ENCODE results near the gene PEAK1. TPM values are rescaled to one million over a fixed set of nuclear protein-coding genes. Genes with fewer than 3 reads are reported as not detected.

Gene PEAK1
- total RNA-seq, 1 donor from 2014 or later: 99.7 TPM

GRCh38 chr15:77402740-77403379, 17.0 kb downstream of the PEAK1 start:
- DNase-seq: no peak

DNA sequence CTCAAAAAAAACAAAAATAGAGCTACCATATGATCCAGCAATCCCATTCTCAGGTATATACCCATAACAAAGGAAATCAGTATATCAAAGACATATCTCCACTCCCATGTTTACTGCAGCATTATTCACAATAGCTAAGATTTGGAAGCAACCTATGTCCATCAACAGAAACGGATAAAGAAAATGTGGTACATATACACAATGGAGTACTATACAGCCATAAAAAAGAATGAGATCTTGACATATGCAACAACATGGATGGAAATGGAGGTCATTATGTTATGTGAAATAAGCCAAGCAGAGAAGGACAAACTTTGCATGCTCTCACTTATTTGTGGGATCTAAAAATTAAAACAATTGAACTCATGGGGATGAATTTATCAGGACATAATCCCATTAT, 19.6 kb downstream of the PEAK1 start:
- no peak for DNase-seq

DNA sequence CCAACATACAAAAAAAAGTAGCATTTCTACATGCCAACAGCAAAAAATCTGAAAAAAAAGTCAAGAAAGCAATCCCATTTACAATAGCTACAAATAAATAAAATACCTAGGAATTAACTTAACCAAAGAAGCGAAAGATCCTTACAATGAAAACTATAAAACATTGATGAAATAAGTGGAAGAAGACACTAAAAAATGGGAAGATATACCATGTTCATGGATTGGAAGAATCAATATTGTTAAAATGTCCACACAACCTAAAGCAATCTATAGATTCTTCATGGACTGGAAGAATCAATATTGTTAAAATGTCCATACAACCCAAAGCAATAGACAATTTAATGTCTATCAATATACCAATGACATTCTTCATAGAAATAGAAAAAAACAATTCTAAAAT, 21.0 kb downstream of the PEAK1 start:
- DNase-seq: no peak

DNA sequence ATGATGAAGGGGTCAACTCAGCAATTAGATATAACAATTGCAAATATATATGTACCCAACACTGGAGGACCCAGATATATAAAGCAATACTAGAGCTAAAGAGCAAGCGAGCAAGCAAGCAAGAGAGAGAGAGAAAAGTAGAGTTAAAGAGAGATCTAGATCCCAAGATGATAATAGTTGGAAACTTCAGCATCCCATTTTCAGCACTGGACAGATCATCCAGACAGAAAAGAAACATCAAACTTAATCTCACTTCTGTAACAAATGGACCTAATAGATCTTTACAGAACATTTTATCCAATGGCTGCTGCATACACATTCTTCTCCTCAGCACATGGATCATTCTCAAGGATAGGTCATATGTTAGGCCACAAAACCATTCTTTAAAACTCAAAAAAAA, 23.2 kb downstream of the PEAK1 start:
- DNase-seq: no peak

DNA sequence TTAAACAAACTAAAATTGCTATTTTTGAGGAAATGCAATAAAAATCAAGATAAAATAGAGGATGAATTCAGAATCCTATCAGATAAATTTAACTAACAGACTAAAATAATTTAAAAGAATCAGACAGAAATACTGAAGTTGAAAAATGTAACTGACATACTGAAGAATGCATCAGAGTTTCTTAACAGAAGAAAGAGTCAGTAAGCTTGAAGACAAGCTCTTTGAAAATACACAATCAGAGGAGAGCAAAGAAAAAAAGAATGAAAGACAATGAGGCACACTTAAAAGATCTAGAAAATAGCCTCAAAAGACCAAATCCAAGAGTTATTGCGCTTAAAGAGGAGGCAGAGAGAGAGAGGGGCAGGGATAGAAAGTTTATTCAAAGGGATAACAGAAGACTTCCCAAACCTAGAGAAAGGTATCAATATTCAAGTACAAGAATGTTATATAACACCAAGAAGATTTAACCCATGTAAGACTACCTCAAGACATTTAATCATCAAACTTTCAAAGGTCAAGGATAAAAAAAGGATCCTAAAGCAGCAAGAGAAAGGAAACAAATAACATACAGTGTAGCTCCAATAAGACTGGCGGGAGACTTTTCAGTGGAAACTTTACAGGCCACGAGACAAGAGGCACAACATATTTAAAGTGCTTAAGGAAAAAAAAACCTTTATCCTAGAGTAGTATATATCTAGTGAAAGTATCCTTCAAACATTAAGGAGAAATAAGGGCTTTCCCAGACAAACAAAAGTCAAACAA, 24.7 kb downstream of the PEAK1 start:
- no peak for DNase-seq

DNA sequence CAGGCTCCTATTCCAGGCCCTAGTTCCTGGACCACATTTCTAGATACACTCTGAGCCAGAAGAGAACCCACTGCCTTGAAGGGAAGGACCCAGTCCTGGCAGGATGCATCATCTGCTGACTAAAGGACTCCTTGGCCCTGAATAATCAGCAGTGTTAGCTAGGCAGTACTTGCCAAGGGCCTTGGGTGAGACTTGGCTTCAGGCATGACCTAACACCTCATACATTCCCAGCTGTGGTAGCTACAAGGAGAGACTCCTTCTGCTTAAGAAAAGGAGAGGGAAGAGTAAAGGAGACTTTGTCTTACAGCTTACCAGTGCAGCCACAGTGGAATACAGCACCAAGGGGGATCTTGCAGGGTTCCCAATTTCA, 26.4 kb downstream of the PEAK1 start:
- no peak for DNase-seq

- DNase-seq: no peak
Observed at GRCh38 chr15:77392762-77393470, 27.0 kb downstream of the PEAK1 start.

GRCh38 chr15:77391372-77391951, 28.4 kb downstream of the PEAK1 start:
- no peak for DNase-seq

GRCh38 chr15:77387365-77388105, 32.4 kb downstream of the PEAK1 start:
- DNase-seq: no peak

DNA sequence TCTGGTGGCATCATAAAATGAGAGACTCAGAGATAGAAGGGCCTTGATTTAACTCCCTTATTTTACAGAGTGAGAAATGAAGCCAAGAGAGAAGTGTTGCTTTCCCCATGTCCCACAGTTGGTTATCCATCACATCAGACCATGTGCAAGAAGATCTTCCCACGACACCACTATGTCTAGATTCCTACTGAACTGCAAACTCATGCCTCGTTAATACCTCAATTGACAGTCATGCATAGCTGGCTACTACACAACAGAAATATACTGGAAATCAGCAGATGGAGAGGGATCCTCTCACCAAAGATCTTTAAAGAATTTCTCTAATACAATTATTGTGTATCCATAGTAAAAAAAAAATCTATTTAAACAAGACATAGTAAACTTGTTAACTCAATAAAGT, 33.3 kb downstream of the PEAK1 start:
- DNase-seq: no peak

GRCh38 chr15:77384589-77385359, 35.1 kb downstream of the PEAK1 start:
- DNase-seq: no peak

GRCh38 chr15:77384086-77384485, 35.8 kb downstream of the PEAK1 start:
- no peak for DNase-seq

DNA sequence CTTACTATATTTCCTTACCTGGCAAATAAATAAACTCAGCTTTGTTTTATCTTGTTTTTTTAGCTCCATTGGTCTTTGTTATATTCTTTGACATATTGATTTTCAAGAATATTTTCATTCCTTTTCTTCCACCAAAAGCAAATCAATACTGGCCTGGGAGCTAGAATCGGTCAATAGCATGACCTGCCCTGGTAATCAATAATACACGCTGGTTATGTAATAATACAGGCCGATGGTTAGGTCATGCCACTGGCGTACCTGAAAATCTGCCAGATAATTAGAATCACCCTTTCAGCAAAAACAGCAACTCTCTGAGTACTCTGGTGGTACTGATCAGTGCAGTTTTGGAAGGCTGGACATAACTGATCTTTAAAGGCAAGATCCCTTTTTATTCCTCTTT, 39.9 kb downstream of the PEAK1 start:
- DNase-seq: no peak

- no peak for DNase-seq
Observed at GRCh38 chr15:77376770-77377169, 43.1 kb downstream of the PEAK1 start.

- no peak for DNase-seq
Observed at GRCh38 chr15:77375133-77375532, 44.8 kb downstream of the PEAK1 start.

DNA sequence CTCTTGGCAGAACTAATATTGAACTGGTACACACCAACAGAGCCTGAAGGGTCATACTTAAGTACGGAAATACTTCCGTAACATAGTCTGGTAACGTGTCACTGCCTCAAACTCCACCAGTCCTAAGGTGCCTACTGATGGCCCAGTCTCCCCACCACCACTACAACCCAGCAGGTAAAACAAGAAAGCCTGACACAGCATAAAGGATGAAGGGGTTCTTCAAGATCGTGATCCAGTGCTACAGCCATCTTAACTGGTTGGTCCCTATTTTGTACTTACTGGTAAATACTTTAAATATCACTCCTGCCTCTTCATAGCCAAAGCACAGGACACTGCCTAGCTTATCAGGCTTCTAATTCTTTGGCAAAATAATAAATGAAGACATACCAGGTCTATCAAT, 46.5 kb downstream of the PEAK1 start:
- no peak for DNase-seq

DNA sequence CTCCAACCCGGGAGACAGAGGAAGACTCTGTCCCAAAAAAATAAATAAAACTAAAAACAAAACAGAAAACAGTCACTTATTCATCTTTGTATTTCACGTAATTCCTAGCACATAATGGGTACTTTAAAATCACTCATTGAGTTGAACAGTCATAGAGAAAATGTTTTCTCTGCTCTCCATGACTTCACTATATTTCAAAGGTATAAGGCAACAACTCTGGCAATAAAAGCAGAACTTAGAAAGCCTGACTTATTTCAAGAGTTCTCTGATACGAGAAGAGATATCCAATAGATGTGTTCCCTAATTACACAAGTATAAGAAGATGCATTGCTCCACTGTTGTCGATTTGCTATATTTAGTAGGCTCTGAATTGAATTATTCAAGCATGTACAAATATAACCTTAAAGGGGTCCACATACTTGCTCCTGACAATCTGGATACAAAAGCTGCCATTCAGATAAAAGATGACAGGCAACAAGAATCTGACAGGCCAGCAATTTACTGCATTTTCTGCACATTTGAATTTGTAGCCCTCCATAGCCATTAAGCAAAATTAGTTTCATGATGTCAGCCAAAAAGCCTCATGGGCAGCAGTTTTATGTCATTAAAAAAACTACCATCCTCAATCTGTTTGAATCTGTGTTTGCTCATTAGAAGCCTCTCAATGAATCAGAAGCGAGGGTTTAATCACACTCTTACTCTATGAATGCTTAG, 47.9 kb downstream of the PEAK1 start:
- no peak for DNase-seq

DNA sequence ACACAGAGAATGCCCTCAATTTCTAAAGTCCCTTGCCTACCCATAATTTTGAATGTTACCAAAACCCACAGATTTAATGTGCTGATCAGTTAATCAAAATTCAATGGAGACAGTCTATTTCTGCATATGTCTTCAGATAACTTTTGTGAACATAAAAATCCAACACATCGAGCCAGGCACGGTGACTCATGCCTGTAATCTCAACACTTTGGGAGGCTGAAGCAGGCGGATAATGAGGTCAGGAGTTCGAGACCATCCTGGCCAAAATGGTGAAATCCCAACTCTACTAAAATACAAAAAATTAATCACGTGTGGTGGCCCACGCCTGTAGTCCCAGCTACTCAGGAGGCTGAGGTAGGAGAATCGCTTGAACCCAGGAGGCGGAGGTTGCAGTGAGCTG, 49.3 kb downstream of the PEAK1 start:
- DNase-seq: no peak

DNA sequence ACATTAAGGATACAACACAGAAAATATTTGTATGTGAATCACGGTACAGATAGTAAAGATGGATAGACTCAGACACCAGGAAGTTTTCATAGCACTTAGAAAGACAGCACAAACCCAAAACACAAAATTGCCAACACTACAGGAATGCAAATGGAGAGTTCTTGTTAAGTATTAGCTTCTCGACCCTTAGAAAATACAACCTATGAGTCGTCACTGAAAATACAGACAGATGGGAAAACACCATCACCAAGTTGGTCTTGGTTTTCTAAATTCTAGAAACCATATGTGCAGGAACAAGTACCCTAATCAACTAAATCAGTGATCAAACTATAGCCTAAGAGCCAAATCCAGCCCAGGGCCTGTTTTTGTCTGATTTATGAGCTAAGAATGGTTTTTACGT, 50.7 kb downstream of the PEAK1 start:
- no peak for DNase-seq

- DNase-seq: no peak
Observed at GRCh38 chr15:77367631-77368030, 52.3 kb downstream of the PEAK1 start.

DNA sequence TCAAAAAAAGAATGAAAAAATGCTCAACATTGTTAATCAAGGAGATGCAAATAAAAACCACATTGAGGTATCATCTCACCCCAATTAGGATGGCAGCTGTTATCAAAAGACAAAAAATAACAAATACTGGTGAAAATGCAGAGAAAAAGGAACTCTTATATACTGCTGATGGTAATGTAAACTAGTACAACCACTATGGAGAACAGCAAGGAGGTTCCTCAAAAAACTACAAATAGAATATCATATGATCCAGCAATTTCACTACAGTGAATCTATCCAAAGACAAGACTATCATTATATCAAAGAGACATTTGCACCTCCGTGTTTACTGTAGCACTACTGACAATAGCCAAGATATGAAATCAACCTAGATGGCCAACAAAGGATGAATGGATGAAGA, 58.4 kb downstream of the PEAK1 start:
- DNase-seq: no peak
